CD4-positive, alpha-beta T cell treated with Interferon gamma for 1 hour (primary cell): ENCODE data around the gene RXRB.
A peak's percentile ranks its signal among the peaks of the same experiment; 100 is the strongest.
"Not testable (repeated sequence)": the region's sequence is repeated elsewhere in the genome, so short reads cannot be mapped to it uniquely, and the experiment has no call there.

Experiments
- DNase-seq: peaks from one replicate; pipeline ENCODE4 v3.0.0-alpha.2; 2020

Gene RXRB

GRCh38 chr6:33200219-33201146, at the start of gene RXRB, which contains the start of gene SLC39A7:
Gene RXRB, minus strand, starts transcription at chr6:33200665. Its CDS starts 189 bp downstream, at chr6:33200476.
Gene SLC39A7, plus strand, starts transcription at chr6:33200867. Its CDS starts 379 bp downstream, at chr6:33201246.
- DNase-seq: peak; percentile 99

- no peak for DNase-seq
Measured at GRCh38 chr6:33249732-33250630, 49.5 kb upstream of the RXRB start.

GRCh38 chr6:33248932-33249731, 48.7 kb upstream of the RXRB start:
- DNase-seq: peak; percentile 99

- no peak for DNase-seq
Measured at GRCh38 chr6:33248643-33248931, 48.1 kb upstream of the RXRB start.

GRCh38 chr6:33247977-33248642, 47.6 kb upstream of the RXRB start:
- peak; percentile 88 for DNase-seq

GRCh38 chr6:33243476-33243875, 43.0 kb upstream of the RXRB start:
- no peak for DNase-seq

GRCh38 chr6:33241968-33242367, 41.5 kb upstream of the RXRB start:
- no peak for DNase-seq

GRCh38 chr6:33237741-33238140, 37.3 kb upstream of the RXRB start:
- DNase-seq: no peak

GRCh38 chr6:33236852-33237251, 36.4 kb upstream of the RXRB start:
- DNase-seq: no peak

GRCh38 chr6:33236328-33236727, 35.9 kb upstream of the RXRB start:
- DNase-seq: no peak

- DNase-seq: no peak
Measured at GRCh38 chr6:33235221-33235634, 34.8 kb upstream of the RXRB start.

GRCh38 chr6:33226503-33227120, 26.1 kb upstream of the RXRB start:
- not testable (repeated sequence) for DNase-seq

GRCh38 chr6:33217681-33218080, 17.2 kb upstream of the RXRB start:
- DNase-seq: no peak

- DNase-seq: no peak
Measured at GRCh38 chr6:33217246-33217645, 16.8 kb upstream of the RXRB start.

GRCh38 chr6:33216117-33216649, 15.7 kb upstream of the RXRB start:
- no peak for DNase-seq

GRCh38 chr6:33215271-33216116, 15.0 kb upstream of the RXRB start:
- no peak for DNase-seq

- no peak for DNase-seq
Measured at GRCh38 chr6:33213989-33214335, 13.5 kb upstream of the RXRB start.

- no peak for DNase-seq
Measured at GRCh38 chr6:33213166-33213988, 12.9 kb upstream of the RXRB start.

GRCh38 chr6:33212857-33213165, 12.3 kb upstream of the RXRB start:
- DNase-seq: no peak
